Ammon's horn (tissue), 1 donor: Measurements from ENCODE around the gene LYZL2.
A peak's percentile ranks its signal among the peaks of the same experiment; 100 is the strongest.
"Not testable (repeated sequence)": the region's sequence is repeated elsewhere in the genome, so short reads cannot be mapped to it uniquely, and the experiment has no call there.

ENCODE experiments used
- DNase-seq: peaks from one replicate; pipeline ENCODE4 v3.0.0-alpha.2; 2016; ENCODE audit warnings: low spot score

The LYZL2 gene

GRCh38 chr10:30639946-30640786 lies 10.6 kb upstream of the LYZL2 start:
- DNase-seq, result peak; percentile 75

- peak; percentile 70 for DNase-seq
Observed at GRCh38 chr10:30637881-30638467, 8.4 kb upstream of the LYZL2 start.

GRCh38 chr10:30631188-30631587 lies 1.6 kb upstream of the LYZL2 start:
- no peak for DNase-seq

- DNase-seq, result no peak
Observed at GRCh38 chr10:30630571-30630970, 1.0 kb upstream of the LYZL2 start.

GRCh38 chr10:30628576-30628975 lies 977 bp downstream of the LYZL2 start:
- DNase-seq, result not testable (repeated sequence)

GRCh38 chr10:30626837-30627236 lies 2.7 kb downstream of the LYZL2 start:
- DNase-seq, result not testable (repeated sequence)

- not testable (repeated sequence) for DNase-seq
Observed at GRCh38 chr10:30626196-30626595, 3.4 kb downstream of the LYZL2 start.

GRCh38 chr10:30625080-30625479 lies 4.5 kb downstream of the LYZL2 start:
- DNase-seq, result no peak

GRCh38 chr10:30619966-30620365 lies 9.6 kb downstream of the LYZL2 start:
- DNase-seq, result no peak

GRCh38 chr10:30617070-30617469 lies 12.5 kb downstream of the LYZL2 start:
- no peak for DNase-seq

- not testable (repeated sequence) for DNase-seq
Observed at GRCh38 chr10:30611041-30611440, 18.5 kb downstream of the LYZL2 start.

GRCh38 chr10:30607814-30608213 lies 21.7 kb downstream of the LYZL2 start:
- DNase-seq, result no peak

- no peak for DNase-seq
Observed at GRCh38 chr10:30606313-30606712, 23.2 kb downstream of the LYZL2 start.

- DNase-seq, result not testable (repeated sequence)
Observed at GRCh38 chr10:30605341-30606121, 24.0 kb downstream of the LYZL2 start.

GRCh38 chr10:30603589-30603988 lies 26.0 kb downstream of the LYZL2 start:
- DNase-seq, result no peak

- DNase-seq, result no peak
Observed at GRCh38 chr10:30602747-30603146, 26.8 kb downstream of the LYZL2 start.

- DNase-seq, result no peak
Observed at GRCh38 chr10:30600005-30600404, 29.5 kb downstream of the LYZL2 start.

- DNase-seq, result no peak
Observed at GRCh38 chr10:30598105-30598776, 31.3 kb downstream of the LYZL2 start.

GRCh38 chr10:30597433-30597824 lies 32.1 kb downstream of the LYZL2 start:
- not testable (repeated sequence) for DNase-seq

GRCh38 chr10:30596493-30597432 lies 32.8 kb downstream of the LYZL2 start:
- not testable (repeated sequence) for DNase-seq

- no peak for DNase-seq
Observed at GRCh38 chr10:30596013-30596412, 33.5 kb downstream of the LYZL2 start.
